K562 (cell line): ENCODE data around the gene CRHR1.

Experiments
- ETV5 ChIP-seq: sonication (generic); formaldehyde crosslinking; IDR thresholded peaks from 2 replicates; pipeline ENCODE4 v1.4.0; 2020; ENCODE audit warnings: low read depth, mild to moderate bottlenecking, missing genetic modification reagents
- HEY1 ChIP-seq: fragments of 250-450 bp; sonication (Bioruptor Pico); IDR thresholded peaks from 2 replicates; pipeline ENCODE4 v1.5.0; 2020; ENCODE audit warnings: mild to moderate bottlenecking, moderate library complexity, borderline replicate concordance
- JUNB ChIP-seq: fragments of 450-650 bp; formaldehyde crosslinking; conservative IDR thresholded peaks from 2 replicates; pipeline ENCODE4 v1.4.0; 2020; ENCODE audit warnings: mild to moderate bottlenecking
- SRSF7 ChIP-seq: fragments of 200-400 bp; formaldehyde crosslinking; optimal IDR thresholded peaks from 2 replicates; pipeline ENCODE3; 2017; ENCODE audit warnings: mild to moderate bottlenecking, low read depth, low read length
- YBX1 ChIP-seq: fragments of 450-650 bp; IDR thresholded peaks from 2 replicates; pipeline ENCODE4 v1.7.1; 2016; ENCODE audit warnings: mild to moderate bottlenecking
- ZEB2 ChIP-seq: fragments of 450-650 bp; IDR thresholded peaks from 2 replicates; pipeline ENCODE4 v1.6.1; 2016
- ZFP1 ChIP-seq: fragments of 450-650 bp; formaldehyde crosslinking; IDR thresholded peaks from 2 replicates; pipeline ENCODE4 v1.4.0; 2020; ENCODE audit warnings: mild to moderate bottlenecking, mixed read lengths
- ZNF165 ChIP-seq: fragments of 250-450 bp; sonication (Bioruptor Pico); IDR thresholded peaks from 2 replicates; pipeline ENCODE4 v1.4.0; 2020; ENCODE audit warnings: borderline replicate concordance
- ZNF217 ChIP-seq: sonication (generic); formaldehyde crosslinking; IDR thresholded peaks from 2 replicates; pipeline ENCODE4 v1.8.0; 2022; ENCODE audit warnings: mild to moderate bottlenecking, missing genetic modification reagents
- TF ChIP-seq, protein P1 (sequence below), 3 experiments: IDR thresholded peaks in 2 of 3; conservative IDR thresholded peaks in 1 of 3; 2 replicates each; pipeline ENCODE4 v1.5.1; 2011 to 2012; ENCODE audit warnings: low read length in 3 of 3, mild to moderate bottlenecking in 3 of 3, control low read depth in 2 of 3, improper control_type of control experiment in 1 of 3, inconsistent platforms in 1 of 3, low read depth in 1 of 3, mixed read lengths in 1 of 3, moderate library complexity in 1 of 3; ENCODE audit not compliant: insufficient read depth in 2 of 3
- TF ChIP-seq, protein P2 (sequence below): sonication (generic); formaldehyde crosslinking; IDR thresholded peaks from 2 replicates; pipeline ENCODE4 v1.8.0; 2022; ENCODE audit warnings: missing genetic modification reagents, mild to moderate bottlenecking, borderline replicate concordance
- TF ChIP-seq, protein P3 (sequence below): sonication (generic); formaldehyde crosslinking; IDR thresholded peaks from 2 replicates; pipeline ENCODE4 v1.5.0; 2020; ENCODE audit warnings: missing genetic modification reagents

DNA sequence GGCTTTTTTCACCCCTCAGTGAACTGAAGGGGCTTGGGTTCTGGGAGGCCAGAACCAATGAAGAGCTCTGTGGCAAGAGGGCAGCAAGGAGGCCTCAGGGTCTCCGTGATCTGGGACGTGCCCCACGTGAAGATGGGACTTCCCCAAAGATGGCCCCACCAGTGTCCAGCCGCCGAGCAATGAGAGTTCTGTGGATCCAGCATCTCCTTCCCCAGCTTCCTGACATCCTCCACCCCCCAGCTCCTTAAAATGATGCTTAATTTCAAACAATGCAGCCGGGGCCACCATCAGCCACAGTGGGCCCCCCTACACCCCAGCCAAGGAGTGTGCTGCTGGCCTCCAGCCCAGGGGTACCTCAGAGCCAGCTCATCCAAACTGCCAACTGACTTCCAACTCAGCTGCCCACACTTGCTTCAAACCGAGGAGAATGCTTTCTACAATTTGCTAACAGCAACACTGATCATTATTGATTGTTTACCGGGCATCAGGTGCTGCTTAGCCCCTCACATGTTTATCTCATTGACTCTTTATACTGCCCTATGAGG, 54.7 kb downstream of the CRHR1 start:
- TF ChIP-seq ETV5 (CRISPR knock-in tag) (no peak), ZEB2 (no peak), ZNF217 (CRISPR knock-in tag) (no peak), JUNB (CRISPR knock-in tag) (no peak), ZFP1 (CRISPR knock-in tag) (no peak), SRSF7 (no peak), YBX1 (no peak), ZNF165 (CRISPR knock-in tag) (no peak), HEY1 (CRISPR knock-in tag) (no peak)
- TF ChIP-seq, protein P1, sequence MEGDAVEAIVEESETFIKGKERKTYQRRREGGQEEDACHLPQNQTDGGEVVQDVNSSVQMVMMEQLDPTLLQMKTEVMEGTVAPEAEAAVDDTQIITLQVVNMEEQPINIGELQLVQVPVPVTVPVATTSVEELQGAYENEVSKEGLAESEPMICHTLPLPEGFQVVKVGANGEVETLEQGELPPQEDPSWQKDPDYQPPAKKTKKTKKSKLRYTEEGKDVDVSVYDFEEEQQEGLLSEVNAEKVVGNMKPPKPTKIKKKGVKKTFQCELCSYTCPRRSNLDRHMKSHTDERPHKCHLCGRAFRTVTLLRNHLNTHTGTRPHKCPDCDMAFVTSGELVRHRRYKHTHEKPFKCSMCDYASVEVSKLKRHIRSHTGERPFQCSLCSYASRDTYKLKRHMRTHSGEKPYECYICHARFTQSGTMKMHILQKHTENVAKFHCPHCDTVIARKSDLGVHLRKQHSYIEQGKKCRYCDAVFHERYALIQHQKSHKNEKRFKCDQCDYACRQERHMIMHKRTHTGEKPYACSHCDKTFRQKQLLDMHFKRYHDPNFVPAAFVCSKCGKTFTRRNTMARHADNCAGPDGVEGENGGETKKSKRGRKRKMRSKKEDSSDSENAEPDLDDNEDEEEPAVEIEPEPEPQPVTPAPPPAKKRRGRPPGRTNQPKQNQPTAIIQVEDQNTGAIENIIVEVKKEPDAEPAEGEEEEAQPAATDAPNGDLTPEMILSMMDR (IDR thresholded peaks at IDR 0.05 in 2 of 3, conservative IDR thresholded peaks at IDR 0.05 in 1 of 3; ENCODE audit: insufficient read depth in 2 of 3, low read depth in 1 of 3, low read length in 3 of 3) = no peak
- TF ChIP-seq, protein P2, sequence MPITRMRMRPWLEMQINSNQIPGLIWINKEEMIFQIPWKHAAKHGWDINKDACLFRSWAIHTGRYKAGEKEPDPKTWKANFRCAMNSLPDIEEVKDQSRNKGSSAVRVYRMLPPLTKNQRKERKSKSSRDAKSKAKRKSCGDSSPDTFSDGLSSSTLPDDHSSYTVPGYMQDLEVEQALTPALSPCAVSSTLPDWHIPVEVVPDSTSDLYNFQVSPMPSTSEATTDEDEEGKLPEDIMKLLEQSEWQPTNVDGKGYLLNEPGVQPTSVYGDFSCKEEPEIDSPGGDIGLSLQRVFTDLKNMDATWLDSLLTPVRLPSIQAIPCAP = no peak
- TF ChIP-seq, protein P3, sequence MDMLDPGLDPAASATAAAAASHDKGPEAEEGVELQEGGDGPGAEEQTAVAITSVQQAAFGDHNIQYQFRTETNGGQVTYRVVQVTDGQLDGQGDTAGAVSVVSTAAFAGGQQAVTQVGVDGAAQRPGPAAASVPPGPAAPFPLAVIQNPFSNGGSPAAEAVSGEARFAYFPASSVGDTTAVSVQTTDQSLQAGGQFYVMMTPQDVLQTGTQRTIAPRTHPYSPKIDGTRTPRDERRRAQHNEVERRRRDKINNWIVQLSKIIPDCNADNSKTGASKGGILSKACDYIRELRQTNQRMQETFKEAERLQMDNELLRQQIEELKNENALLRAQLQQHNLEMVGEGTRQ (CRISPR knock-in tag) = no peak
